A673 (cell line): ENCODE data around the gene FUBP1. TPM values are rescaled to one million over a fixed set of nuclear protein-coding genes. Genes with fewer than 3 reads are reported as not detected.

Experiments
- BruUV-seq: library from RNA; stranded (reverse); fragments of 400-500 nt; replicated peaks from 2 replicates; lab custom pipeline; 2021; lab: Mats Ljungman, UMichigan
- CTCF ChIA-PET: fragments of 300-600 bp; sonication (Branson Sonifier 250); formaldehyde crosslinking; loops from one replicate; lab custom pipeline; 2022; ENCODE audit warnings: antibody characterized with exemption; lab: Charles Lee
- POLR2A ChIA-PET: fragments of 300-600 bp; sonication (Branson Sonifier 250); formaldehyde crosslinking; loops from one replicate; lab custom pipeline; 2022; ENCODE audit warnings: antibody characterized with exemption; ENCODE audit not compliant: low non-redundant PET; lab: Charles Lee
- DNase-seq: peaks from one replicate; pipeline ENCODE4 v3.0.0-alpha.2; 2015; ENCODE audit warnings: low spot score
- H3K27ac ChIP-seq: fragments of 200-600 bp; sonication (generic); 2 replicates; pipeline ENCODE4 v1.5.1; 2016; ENCODE audit warnings: mixed run types, low read depth, mild to moderate bottlenecking, mixed read lengths, antibody characterized with exemption, low read length; ENCODE audit not compliant: poor library complexity, severe bottlenecking
- H3K27me3 ChIP-seq: fragments of 200-600 bp; sonication (generic); replicated peaks from 2 replicates; pipeline ENCODE4 v1.6.1; 2017; ENCODE audit warnings: mixed run types, low read depth, mild to moderate bottlenecking, mixed read lengths, antibody characterized with exemption, low read length; ENCODE audit not compliant: insufficient read depth, poor library complexity
- H3K36me3 ChIP-seq: fragments of 200-600 bp; sonication (generic); 2 replicates; pipeline ENCODE4 v1.6.1; 2016; ENCODE audit warnings: mixed run types, mild to moderate bottlenecking, mixed read lengths, antibody characterized with exemption, low read length; ENCODE audit not compliant: insufficient read depth, poor library complexity, severe bottlenecking
- H3K4me1 ChIP-seq: fragments of 200-600 bp; sonication (generic); 2 replicates; pipeline ENCODE4 v1.6.1; 2017; ENCODE audit warnings: mixed run types, mild to moderate bottlenecking, mixed read lengths, antibody characterized with exemption, low read length; ENCODE audit not compliant: insufficient read depth, poor library complexity, severe bottlenecking
- H3K4me3 ChIP-seq: fragments of 200-600 bp; sonication (generic); 2 replicates; pipeline ENCODE4 v1.5.1; 2016; ENCODE audit warnings: low read depth, mixed run types, mild to moderate bottlenecking, mixed read lengths, low read length; ENCODE audit not compliant: poor library complexity, severe bottlenecking
- H3K9me3 ChIP-seq: fragments of 200-600 bp; sonication (generic); 2 replicates; pipeline ENCODE4 v1.6.1; 2016; ENCODE audit warnings: mixed run types, low read depth, mild to moderate bottlenecking, mixed read lengths, antibody characterized with exemption, low read length; ENCODE audit not compliant: poor library complexity, severe bottlenecking
- CTCF ChIP-seq: fragments of 300-800, 200-600 bp; sonication (generic); conservative IDR thresholded peaks from 2 replicates; pipeline ENCODE4 v1.5.1; 2017; ENCODE audit warnings: low read depth, mild to moderate bottlenecking, antibody characterized with exemption, low read length, moderate library complexity, mixed read lengths
- EZH2 ChIP-seq: fragments of 200-600 bp; sonication (generic); IDR thresholded peaks from 2 replicates; pipeline ENCODE4 v1.6.1; 2017; ENCODE audit warnings: borderline replicate concordance, low read depth, mild to moderate bottlenecking, mixed read lengths, antibody characterized with exemption, low read length; ENCODE audit not compliant: poor library complexity, severe bottlenecking
- intact Hi-C: fragments of 100-400 bp; cut with micrococcal nuclease; formaldehyde crosslinking; loops from one replicate; pipeline ENCODE4 v1.10.0; 2022; ENCODE audit not compliant: unreplicated experiment
- total RNA-seq: library from RNA; stranded (reverse); gene quantifications from 2 replicates; pipeline ENCODE4 v1.2.3, GENCODE V29; 2021

The FUBP1 gene
- total RNA-seq, 1 experiment from 2014 or later: 213 TPM

- POLR2A ChIA-PET: no interaction called here
- no TSS peak for BruUV-seq
- no peaks in the 10 kb centered on the region for H3K9me3 ChIP-seq
- CTCF ChIA-PET: no interaction called here
- peaks cover 10% of the 10 kb centered on the region for H3K4me1 ChIP-seq
- intact Hi-C loops: no loop called here
- H3K36me3 ChIP-seq: peaks cover 15% of the 10 kb centered on the region
- no peak for DNase-seq
- no peak overlapping the region for H3K27ac ChIP-seq
- no peaks in the 10 kb centered on the region for H3K27me3 ChIP-seq
- H3K4me3 ChIP-seq: peak overlapping the region; percentile 60
- TF ChIP-seq EZH2 (no peak), CTCF (no peak)
Observed at GRCh38 chr1:78009276-78009675, 30.4 kb upstream of the FUBP1 start.

GRCh38 chr1:78007677-78008341, 28.9 kb upstream of the FUBP1 start:
- Histone ChIP-seq H3K4me1 (peaks cover 17% of the 10 kb centered on the region), H3K36me3 (no peaks in the 10 kb centered on the region), H3K27me3 (no peaks in the 10 kb centered on the region), H3K4me3 (peak overlapping the region; percentile 60), H3K9me3 (no peaks in the 10 kb centered on the region), H3K27ac (no peak overlapping the region)
- ChIA-PET CTCF (no interaction called here), POLR2A (interaction anchor here (0.6 kb wide), 1 partner anchor 32 kb away, joined by 6 read pairs; no protein-coding TSS in a partner anchor)
- intact Hi-C loops: no loop called here
- no peak for DNase-seq
- BruUV-seq: no TSS peak
- TF ChIP-seq CTCF: no peak
- no peak for TF ChIP-seq EZH2

- POLR2A ChIA-PET: no interaction called here
- no TSS peak for BruUV-seq
- CTCF ChIA-PET: no interaction called here
- Histone ChIP-seq H3K4me3 (peak overlapping the region; percentile 60), H3K27me3 (no peaks in the 10 kb centered on the region), H3K9me3 (no peaks in the 10 kb centered on the region), H3K4me1 (peaks cover 30% of the 10 kb centered on the region), H3K27ac (peak overlapping the region; percentile 99), H3K36me3 (no peaks in the 10 kb centered on the region)
- no peak for TF ChIP-seq CTCF
- TF ChIP-seq EZH2: no peak
- intact Hi-C loops: no loop called here
- no peak for DNase-seq
Observed at GRCh38 chr1:78006521-78006920, 27.6 kb upstream of the FUBP1 start.
